KMS-11 (cell line): ENCODE results near the gene KLK13.

Source experiments
- H2AFZ ChIP-seq: fragments of 200-600 bp; sonication (generic); 2 replicates; pipeline ENCODE4 v1.6.1; 2016; ENCODE audit warnings: antibody characterized with exemption, mixed run types, low read depth
- H3K27ac ChIP-seq: fragments of 200-600 bp; sonication (generic); 2 replicates; pipeline ENCODE4 v1.6.1; 2016; ENCODE audit warnings: mild to moderate bottlenecking, mixed run types
- H3K27me3 ChIP-seq: fragments of 200-600 bp; sonication (generic); 2 replicates; pipeline ENCODE4 v1.6.1; 2017; ENCODE audit warnings: mild to moderate bottlenecking, low read depth, mixed run types, moderate library complexity; ENCODE audit not compliant: insufficient read depth
- H3K36me3 ChIP-seq: fragments of 200-600 bp; sonication (generic); 2 replicates; pipeline ENCODE4 v1.6.1; 2017; ENCODE audit warnings: mild to moderate bottlenecking, mixed run types; ENCODE audit not compliant: insufficient read depth
- H3K4me1 ChIP-seq: fragments of 200-600 bp; sonication (generic); 2 replicates; pipeline ENCODE4 v1.6.1; 2016; ENCODE audit warnings: mild to moderate bottlenecking, low read depth, mixed run types; ENCODE audit not compliant: poor library complexity, severe bottlenecking
- H3K4me2 ChIP-seq: fragments of 200-600 bp; sonication (generic); 2 replicates; pipeline ENCODE4 v1.7.0; 2016; ENCODE audit warnings: mild to moderate bottlenecking, mixed run types
- H3K4me3 ChIP-seq: fragments of 200-600 bp; sonication (generic); IDR thresholded peaks from 2 replicates; pipeline ENCODE4 v1.6.1; 2017; ENCODE audit warnings: low read depth, low read length, mixed read lengths; ENCODE audit not compliant: insufficient read depth
- H3K79me2 ChIP-seq: fragments of 200-600 bp; sonication (generic); 2 replicates; pipeline ENCODE4 v1.6.1; 2016; ENCODE audit warnings: low read depth, mixed run types; ENCODE audit not compliant: insufficient read depth
- H3K9ac ChIP-seq: fragments of 200-600 bp; sonication (generic); 2 replicates; pipeline ENCODE4 v1.6.1; 2016; ENCODE audit warnings: mild to moderate bottlenecking, mixed run types
- H4K20me1 ChIP-seq: fragments of 200-600 bp; sonication (generic); 2 replicates; pipeline ENCODE4 v1.6.1; 2016; ENCODE audit warnings: mild to moderate bottlenecking, mixed run types; ENCODE audit not compliant: insufficient read depth
- CTCF ChIP-seq: fragments of 200-600 bp; sonication (generic); conservative IDR thresholded peaks from 2 replicates; pipeline ENCODE4 v1.6.1; 2017; ENCODE audit warnings: low read depth, mild to moderate bottlenecking, antibody characterized with exemption, low read length, moderate library complexity, mixed read lengths

Gene KLK13

GRCh38 chr19:51098365-51099046, 33.6 kb upstream of the KLK13 start:
- Histone ChIP-seq H3K36me3 (no peaks in the 10 kb centered on the region; the same call in 1 of the 2 replicates), H3K4me2 (no peak overlapping the region), H3K27ac (no peak overlapping the region), H3K9ac (no peak overlapping the region), H3K79me2 (no peaks in the 10 kb centered on the region), H2AFZ (no peak overlapping the region), H3K4me1 (no peaks in the 10 kb centered on the region), H3K27me3 (no peaks in the 10 kb centered on the region), H4K20me1 (no peaks in the 10 kb centered on the region), H3K4me3 (no peak overlapping the region)
- TF ChIP-seq CTCF: no peak

- Histone ChIP-seq H3K36me3 (no peaks in the 10 kb centered on the region; the same call in 1 of the 2 replicates), H3K27ac (no peak overlapping the region), H3K9ac (no peak overlapping the region), H3K4me2 (no peak overlapping the region), H3K4me3 (no peak overlapping the region), H3K27me3 (no peaks in the 10 kb centered on the region), H3K79me2 (no peaks in the 10 kb centered on the region), H4K20me1 (no peaks in the 10 kb centered on the region), H2AFZ (no peak overlapping the region), H3K4me1 (no peaks in the 10 kb centered on the region)
- TF ChIP-seq CTCF: no peak
Measured at GRCh38 chr19:51097796-51098195, 32.9 kb upstream of the KLK13 start.

- Histone ChIP-seq H3K4me3 (no peak overlapping the region), H3K27ac (no peak overlapping the region), H4K20me1 (no peaks in the 10 kb centered on the region), H3K27me3 (no peaks in the 10 kb centered on the region), H3K4me1 (no peaks in the 10 kb centered on the region), H3K9ac (no peak overlapping the region), H2AFZ (no peak overlapping the region), H3K79me2 (no peaks in the 10 kb centered on the region), H3K36me3 (no peaks in the 10 kb centered on the region; the same call in 1 of the 2 replicates), H3K4me2 (no peak overlapping the region)
- TF ChIP-seq CTCF: peak; percentile 61; the same call in 1 of the 2 replicates
Measured at GRCh38 chr19:51097166-51097738, 32.4 kb upstream of the KLK13 start.

- H3K27me3 ChIP-seq: no peaks in the 10 kb centered on the region
- H3K4me2 ChIP-seq: no peak overlapping the region
Measured at GRCh38 chr19:51096473-51097165, 31.7 kb upstream of the KLK13 start.

More at GRCh38 chr19:51096473-51097165, 31.7 kb upstream of the KLK13 start:
- TF ChIP-seq CTCF: no peak
- Histone ChIP-seq H3K27ac (no peak overlapping the region), H2AFZ (no peak overlapping the region), H3K36me3 (no peaks in the 10 kb centered on the region; the same call in 1 of the 2 replicates), H3K9ac (no peak overlapping the region), H3K79me2 (no peaks in the 10 kb centered on the region), H4K20me1 (no peaks in the 10 kb centered on the region), H3K4me1 (no peaks in the 10 kb centered on the region), H3K4me3 (no peak overlapping the region)
